Measurements from ENCODE around the gene WIPF2. TPM values are rescaled to one million over a fixed set of nuclear protein-coding genes. Genes with fewer than 3 reads are reported as not detected.
A peak's percentile ranks its signal among the peaks of the same experiment; 100 is the strongest.

The WIPF2 gene
- total and polyA plus RNA-seq, 2 experiments from 2014 or later, result 10.3 to 23.8 TPM

GRCh38 chr17:40178021-40178601 is 41.0 kb upstream of the WIPF2 start:
- WGBS (ENCODE audit: low lambda C conversion rate, missing lambda C conversion rate), result 50% methylated on average over 15 of the region's 46 CpGs
- H3K79me2 ChIP-seq, result no peaks in the 10 kb centered on the region
- H3K9me2 ChIP-seq (replicated peaks; ENCODE audit: insufficient read depth), result no peaks in the 10 kb centered on the region
- no peak for DNase-seq (ENCODE audit: low spot score)
- peak overlapping the region; percentile 43 for H2AFZ ChIP-seq
- H4K20me1 ChIP-seq (ENCODE audit: insufficient read depth, poor library complexity, severe bottlenecking), result no peaks in the 10 kb centered on the region
- H3K9me3 ChIP-seq (ENCODE audit: low read depth), result no peaks in the 10 kb centered on the region
- no peaks in the 10 kb centered on the region for H3K36me3 ChIP-seq (replicated peaks; ENCODE audit: insufficient read depth, low read depth)
- peak overlapping the region; percentile 73 for H3K4me3 ChIP-seq
- TF ChIP-seq EZH2 (IDR thresholded peaks at IDR 0.05; ENCODE audit: borderline replicate concordance), result no peak
- TF ChIP-seq CTCF (IDR thresholded peaks at IDR 0.05; ENCODE audit: poor library complexity), result no peak
- TF ChIP-seq EZH2phosphoT487 (IDR thresholded peaks at IDR 0.05; ENCODE audit: low read depth, severe bottlenecking, unreplicated experiment), result no peak
- H3K4me1 ChIP-seq (ENCODE audit: insufficient read depth), result peaks cover 16% of the 10 kb centered on the region
- no peaks in the 10 kb centered on the region for H3K27me3 ChIP-seq
- H3K27ac ChIP-seq, result no peak overlapping the region
- peak overlapping the region; percentile 97 for H3K4me2 ChIP-seq

DNA sequence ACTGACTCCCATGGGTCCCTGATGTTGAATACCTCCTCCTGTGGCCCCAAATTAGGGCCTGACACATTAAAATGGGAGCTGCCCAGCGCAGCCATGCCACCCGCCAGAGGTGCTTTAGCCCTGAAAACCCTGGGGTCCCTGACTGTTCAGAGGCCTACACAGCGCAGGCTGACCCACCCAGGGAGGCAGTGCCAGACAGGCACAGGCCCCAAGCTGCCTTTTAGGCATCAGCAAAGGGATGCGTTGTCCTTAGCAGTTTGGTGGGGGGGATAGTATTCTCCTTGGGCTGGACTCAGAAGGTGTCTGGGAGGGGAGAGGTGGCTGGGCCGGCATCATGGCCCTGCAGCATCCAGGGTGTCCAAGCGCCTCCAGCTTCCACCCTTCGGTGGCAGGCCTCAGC is 40.4 kb upstream of the WIPF2 start:
- H3K4me2 ChIP-seq, result peak overlapping the region; percentile 97
- no peaks in the 10 kb centered on the region for H3K79me2 ChIP-seq
- no peaks in the 10 kb centered on the region for H3K36me3 ChIP-seq (replicated peaks; ENCODE audit: insufficient read depth, low read depth)
- DNase-seq (ENCODE audit: low spot score), result no peak
- no peak overlapping the region for H3K27ac ChIP-seq
- 97% methylated on average over 7 of the region's 7 CpGs for WGBS (ENCODE audit: low lambda C conversion rate, missing lambda C conversion rate)
- H3K9me3 ChIP-seq (ENCODE audit: low read depth), result no peaks in the 10 kb centered on the region
- H3K4me1 ChIP-seq (ENCODE audit: insufficient read depth), result peaks cover 16% of the 10 kb centered on the region
- H3K27me3 ChIP-seq, result no peaks in the 10 kb centered on the region
- H4K20me1 ChIP-seq (ENCODE audit: insufficient read depth, poor library complexity, severe bottlenecking), result no peaks in the 10 kb centered on the region
- TF ChIP-seq CTCF (IDR thresholded peaks at IDR 0.05; ENCODE audit: poor library complexity) (no peak), EZH2phosphoT487 (IDR thresholded peaks at IDR 0.05; ENCODE audit: low read depth, severe bottlenecking, unreplicated experiment) (no peak), EZH2 (IDR thresholded peaks at IDR 0.05; ENCODE audit: borderline replicate concordance) (no peak)
- H3K4me3 ChIP-seq, result no peak overlapping the region
- H3K9me2 ChIP-seq (replicated peaks; ENCODE audit: insufficient read depth), result no peaks in the 10 kb centered on the region
- H2AFZ ChIP-seq, result no peak overlapping the region

GRCh38 chr17:40179923-40180659 is 39.0 kb upstream of the WIPF2 start:
- no peak for DNase-seq (ENCODE audit: low spot score)
- Histone ChIP-seq H3K79me2 (no peaks in the 10 kb centered on the region), H3K4me3 (no peak overlapping the region), H3K36me3 (replicated peaks; ENCODE audit: insufficient read depth, low read depth) (no peaks in the 10 kb centered on the region), H2AFZ (no peak overlapping the region), H3K9me3 (ENCODE audit: low read depth) (no peaks in the 10 kb centered on the region), H4K20me1 (ENCODE audit: insufficient read depth, poor library complexity, severe bottlenecking) (no peaks in the 10 kb centered on the region), H3K4me1 (ENCODE audit: insufficient read depth) (peaks cover 16% of the 10 kb centered on the region), H3K27ac (peak overlapping the region; percentile 27), H3K4me2 (no peak overlapping the region), H3K27me3 (no peaks in the 10 kb centered on the region), H3K9me2 (replicated peaks; ENCODE audit: insufficient read depth) (no peaks in the 10 kb centered on the region)
- TF ChIP-seq EZH2phosphoT487 (IDR thresholded peaks at IDR 0.05; ENCODE audit: low read depth, severe bottlenecking, unreplicated experiment), result no peak
- no peak for TF ChIP-seq EZH2 (IDR thresholded peaks at IDR 0.05; ENCODE audit: borderline replicate concordance)
- TF ChIP-seq CTCF (IDR thresholded peaks at IDR 0.05; ENCODE audit: poor library complexity), result no peak
- 73% methylated on average over 6 of the region's 6 CpGs for WGBS (ENCODE audit: low lambda C conversion rate, missing lambda C conversion rate)

Data from hepatocyte (in vitro differentiated cells).